DMS114 treated with DMSO at 0.1 percent for 48 hours (cell line): Measurements from ENCODE around the gene VDAC1.
"Not testable (repeated sequence)": the region's sequence is repeated elsewhere in the genome, so short reads cannot be mapped to it uniquely, and the experiment has no call there.

Experiments used
- DNase-seq: peaks from one replicate; lab custom pipeline; 2025; ENCODE audit not compliant: unreplicated experiment; lab: John Stamatoyannopoulos, UW

The VDAC1 gene

DNA sequence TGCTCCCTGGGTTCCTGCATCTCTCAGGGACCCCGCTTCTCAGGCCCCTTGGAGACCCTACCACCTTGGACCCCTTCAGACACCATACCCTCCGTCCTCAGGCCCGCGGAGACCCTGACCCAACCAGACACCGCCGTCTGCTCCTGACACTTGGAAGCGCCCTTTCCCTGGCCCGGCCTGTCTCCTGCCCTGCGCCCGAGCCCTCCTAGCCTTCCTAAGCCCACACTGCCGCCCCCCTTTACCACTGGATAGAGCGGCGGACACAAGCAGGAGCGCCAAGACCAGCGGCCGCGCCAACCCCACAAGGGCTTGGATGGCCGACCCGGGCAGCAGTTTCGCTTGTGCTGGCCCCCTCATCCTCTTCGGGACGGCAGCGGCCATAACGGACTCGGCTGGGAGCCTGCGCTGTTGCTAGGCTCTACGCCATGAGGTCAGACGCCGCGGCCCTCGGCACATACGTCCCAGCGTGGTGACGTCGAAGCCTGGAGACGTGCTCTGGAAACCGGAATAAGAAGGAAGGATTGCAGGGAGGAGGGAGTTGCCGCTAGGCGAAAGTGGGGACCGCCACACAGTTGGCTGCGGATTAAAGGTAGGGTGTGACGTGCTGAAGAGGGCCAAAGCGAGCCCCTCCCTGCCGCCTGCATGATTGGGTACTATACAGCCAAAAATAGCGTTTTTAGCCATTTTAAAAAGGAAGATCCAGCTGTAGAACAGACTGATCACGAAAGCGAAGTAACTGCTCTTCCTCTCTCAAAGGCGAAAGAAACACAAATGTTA, 36.4 kb downstream of the VDAC1 start, which contains the start of gene C5orf15:
Gene C5orf15 (minus strand): TSS at position 422 of the 777 bp plus-strand sequence. CDS start 41 bp downstream, at position 381.
- peak; percentile 99 for DNase-seq

DNA sequence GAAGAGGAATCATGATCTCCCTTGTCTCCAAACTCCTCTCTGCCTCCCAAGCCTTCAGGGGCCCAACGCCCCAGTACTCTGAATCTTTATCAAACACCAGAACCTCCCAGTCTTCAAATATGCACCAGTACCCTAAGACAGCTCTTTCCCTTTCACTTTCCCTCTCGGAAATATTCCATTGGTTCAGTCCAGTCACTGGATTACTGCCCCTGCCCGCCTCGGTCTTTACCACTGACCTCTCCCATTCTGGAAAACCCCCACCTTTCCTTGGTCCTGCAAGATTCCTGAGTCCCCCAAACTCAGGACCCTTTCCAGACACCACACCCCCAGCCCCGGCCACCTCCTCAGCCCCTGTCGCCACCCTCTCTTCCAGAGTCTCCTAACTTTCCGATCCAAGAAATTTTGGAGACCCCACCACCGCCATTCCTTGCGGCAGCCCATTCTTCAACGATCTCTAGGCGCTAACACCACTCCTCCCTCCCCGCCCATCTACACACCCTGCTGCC, 37.0 kb downstream of the VDAC1 start:
- no peak for DNase-seq

DNA sequence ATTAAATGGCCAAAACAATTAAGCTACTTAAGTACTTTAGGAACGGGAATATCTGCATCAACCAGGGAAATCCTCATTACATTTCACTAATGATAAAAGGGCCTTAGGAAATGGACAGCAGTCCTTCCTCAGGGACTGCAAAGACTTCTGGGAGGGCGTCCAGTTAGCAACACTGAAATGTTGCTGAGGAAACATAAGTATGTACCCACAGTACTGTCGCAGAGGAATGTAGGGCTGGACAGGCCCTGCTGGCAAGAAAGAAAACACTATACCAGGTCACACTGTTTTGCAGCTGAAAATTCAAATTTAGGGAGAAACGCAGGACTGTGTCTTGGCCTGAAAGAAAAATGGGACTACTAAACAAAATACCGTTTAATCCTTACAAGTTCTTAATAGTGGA, 37.7 kb downstream of the VDAC1 start:
- no peak for DNase-seq

DNA sequence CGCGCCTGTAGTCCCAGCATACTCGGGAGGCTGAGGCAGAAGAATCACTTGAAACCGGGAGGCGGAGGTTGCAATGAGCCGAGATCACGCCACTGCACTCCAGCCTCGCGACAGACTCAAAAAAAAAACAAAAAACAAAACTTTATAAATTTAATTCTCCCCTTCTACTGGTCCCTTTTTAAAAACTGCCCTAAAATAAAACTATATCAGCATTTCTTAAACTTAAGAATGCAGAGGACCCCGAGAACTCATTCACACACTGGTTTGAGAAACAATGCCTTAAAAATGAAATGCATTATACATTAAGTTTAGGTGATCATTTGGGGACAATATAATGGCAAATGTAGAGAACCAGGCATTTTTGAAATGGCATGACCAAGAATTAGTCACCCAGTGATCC, 38.7 kb downstream of the VDAC1 start:
- DNase-seq: no peak

DNA sequence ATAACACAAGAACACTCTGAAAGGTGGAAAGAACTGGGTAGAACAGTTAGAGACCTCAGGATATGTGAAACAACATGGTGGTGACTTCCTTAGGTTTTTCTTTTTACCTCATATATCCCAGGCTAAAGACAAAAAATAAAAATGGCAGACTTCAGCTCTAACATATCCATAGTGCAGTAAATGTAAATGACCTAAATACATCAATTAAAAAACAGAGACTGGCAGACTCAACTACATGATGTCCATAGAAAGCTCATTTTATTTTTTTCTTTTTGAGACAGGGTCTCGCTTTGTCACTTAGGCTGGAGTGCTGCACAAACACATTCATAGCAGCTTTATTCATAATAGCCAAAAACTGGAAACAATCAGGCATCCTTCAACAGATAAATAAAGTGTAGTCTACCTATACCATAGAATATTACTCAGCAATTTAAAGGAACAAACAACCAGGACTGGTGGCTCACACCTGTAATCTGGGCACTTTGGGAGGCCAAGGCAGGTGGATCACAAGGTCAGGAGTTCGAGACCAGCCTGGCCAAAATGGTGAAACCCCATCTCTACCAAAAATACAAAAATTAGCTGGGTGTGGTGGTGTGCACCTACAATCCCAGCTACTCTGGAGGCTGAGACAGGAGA, 41.2 kb downstream of the VDAC1 start:
- no peak for DNase-seq

DNA sequence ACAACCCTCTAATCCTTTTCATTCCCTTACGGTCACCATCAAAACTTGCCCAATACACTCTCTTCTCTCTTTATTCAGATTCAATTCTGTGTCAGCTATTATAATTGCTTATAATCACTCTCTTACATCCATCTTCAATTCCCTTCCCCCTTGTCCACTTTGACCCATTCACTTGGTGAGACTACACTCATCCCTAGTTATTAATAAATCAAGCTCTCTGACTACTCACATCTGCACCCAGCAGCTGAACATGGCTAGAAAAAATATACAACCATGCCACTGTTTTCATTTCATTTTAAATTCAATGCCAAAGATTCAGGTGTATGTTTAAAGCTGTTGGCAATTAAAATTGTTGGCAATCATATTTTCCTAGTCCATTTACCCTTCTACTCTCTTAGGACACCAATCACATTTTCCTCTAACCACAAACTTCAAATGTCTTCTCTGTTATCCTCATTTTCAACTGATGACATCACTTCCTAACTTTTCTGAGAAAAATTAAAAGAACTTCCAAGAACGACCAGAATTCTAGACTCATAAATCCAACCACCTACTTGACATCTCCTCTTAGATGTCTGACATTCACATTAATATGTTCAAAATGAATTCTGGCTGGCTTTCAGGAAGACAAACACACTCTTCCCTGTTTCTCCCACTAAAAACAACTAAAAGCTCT, 41.8 kb downstream of the VDAC1 start:
- DNase-seq: no peak

DNA sequence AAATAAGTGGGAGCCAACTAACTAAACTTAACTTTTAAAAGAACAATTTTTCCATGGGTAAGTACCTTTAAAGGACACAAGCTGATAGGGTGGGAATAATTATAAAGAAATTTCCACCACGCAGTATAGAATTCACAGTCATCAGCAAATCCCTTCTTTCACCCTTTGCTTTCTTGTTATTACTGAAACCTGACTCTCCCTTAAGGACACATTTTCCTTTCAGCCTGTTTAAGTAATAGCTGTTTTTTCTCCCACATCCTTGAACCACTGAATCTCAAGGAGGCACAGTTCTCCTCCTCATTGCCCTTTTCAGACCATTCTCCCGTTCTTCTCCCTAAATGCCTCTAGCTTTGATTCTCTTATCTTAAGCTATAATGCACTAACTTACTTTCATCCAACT, 42.6 kb downstream of the VDAC1 start:
- no peak for DNase-seq

DNA sequence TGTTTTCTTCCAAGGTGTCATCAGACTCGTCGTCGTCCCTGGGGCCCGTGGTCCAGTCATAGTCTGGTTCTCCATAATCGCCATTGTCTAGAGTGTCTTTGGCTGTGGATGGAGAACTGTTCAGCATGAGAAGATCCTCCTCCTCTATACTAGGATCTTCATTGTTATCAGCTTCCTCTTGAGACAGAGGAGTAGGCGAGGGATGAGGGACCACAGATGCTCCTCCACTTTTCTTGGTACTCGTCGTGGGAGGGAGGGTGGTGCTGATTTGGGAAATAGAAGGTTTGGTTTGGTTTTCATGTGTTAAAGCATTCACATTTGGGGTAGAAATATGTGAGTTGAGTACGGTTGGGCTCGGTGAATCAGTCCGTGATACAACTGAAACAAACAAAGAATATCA, 45.1 kb downstream of the VDAC1 start:
- no peak for DNase-seq

DNA sequence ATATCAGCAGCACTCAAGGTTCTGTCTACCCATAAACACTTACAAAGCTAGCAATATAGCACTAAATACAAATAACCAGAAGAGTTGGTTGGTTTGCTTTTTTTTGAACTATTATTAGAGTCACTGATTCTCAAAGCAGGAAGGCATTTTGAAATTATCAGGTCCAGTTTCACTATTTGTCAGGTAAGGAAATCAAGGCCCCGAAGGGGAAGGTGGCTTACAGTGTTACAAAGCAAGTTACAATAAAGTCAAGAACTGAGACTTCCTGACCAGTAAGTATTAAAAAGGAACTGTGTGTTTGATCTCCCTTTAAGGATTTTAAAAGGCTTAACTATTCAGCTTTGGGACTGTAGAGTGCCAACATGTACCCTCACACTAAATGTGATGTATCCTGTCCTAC, 47.2 kb downstream of the VDAC1 start:
- DNase-seq: no peak

DNA sequence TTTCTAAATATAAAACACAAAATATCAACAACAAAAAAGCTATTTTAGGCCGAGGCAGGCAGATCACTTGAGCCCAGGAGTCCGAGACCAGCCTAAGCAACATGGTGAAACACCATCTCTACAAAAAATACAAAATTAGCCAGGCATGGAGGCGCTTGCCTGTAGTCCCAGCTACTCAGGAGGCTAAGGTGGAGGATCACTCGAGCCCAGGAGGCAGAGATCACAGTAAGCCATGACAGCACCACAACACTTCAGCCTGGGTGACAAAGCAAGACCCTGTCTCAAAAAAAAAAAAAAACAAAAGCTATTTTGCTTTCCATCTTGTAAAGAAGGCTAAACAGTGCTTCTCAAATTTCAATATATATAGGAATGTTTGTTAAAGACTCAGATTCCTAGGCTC, 47.7 kb downstream of the VDAC1 start:
- DNase-seq: no peak

DNA sequence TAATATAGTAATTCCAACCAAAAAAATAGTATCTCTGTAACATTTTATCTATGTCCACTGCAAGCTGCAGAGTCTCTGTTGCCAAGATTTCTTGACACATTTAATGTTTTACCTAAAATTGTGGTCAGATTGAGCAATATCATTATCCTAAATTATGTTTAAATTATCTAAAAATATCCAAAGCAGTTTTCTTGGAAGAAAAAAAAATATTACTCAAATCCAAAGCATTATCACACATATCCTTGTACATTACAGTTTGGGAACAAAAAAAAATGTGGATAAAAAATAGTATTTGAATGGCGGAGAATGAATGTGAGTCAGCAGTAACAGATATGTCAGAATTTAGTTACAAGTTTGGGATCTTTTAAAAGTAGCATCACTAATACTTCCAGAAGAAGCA, 48.6 kb downstream of the VDAC1 start:
- DNase-seq: not testable (repeated sequence)

DNA sequence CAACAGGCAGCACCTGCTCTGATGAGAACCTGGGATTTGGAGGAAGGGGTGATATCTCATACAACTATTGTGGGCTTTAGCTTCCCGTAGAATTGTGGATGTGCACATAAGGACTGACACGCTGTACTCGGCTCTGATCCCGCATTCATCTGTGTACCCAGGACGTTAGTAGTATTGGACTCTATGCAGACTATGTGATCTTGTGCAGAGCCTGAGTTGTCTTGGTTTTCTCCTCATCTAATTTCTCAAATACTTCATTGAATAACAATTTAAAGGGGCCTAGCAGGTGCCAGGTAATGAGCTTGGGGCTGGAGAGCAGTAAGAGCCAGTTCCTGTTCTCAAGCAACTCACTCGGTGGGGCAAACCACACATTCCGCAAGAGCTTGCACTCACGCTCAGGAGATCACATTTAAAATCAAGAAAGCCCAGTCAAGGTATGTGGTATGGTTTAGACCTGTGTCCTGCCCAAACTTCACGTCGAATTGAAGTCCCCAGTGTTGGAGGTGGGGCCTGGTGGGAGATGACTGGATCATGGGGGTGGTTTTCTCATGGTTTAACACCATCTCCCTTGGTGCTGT, 51.1 kb downstream of the VDAC1 start:
- no peak for DNase-seq

DNA sequence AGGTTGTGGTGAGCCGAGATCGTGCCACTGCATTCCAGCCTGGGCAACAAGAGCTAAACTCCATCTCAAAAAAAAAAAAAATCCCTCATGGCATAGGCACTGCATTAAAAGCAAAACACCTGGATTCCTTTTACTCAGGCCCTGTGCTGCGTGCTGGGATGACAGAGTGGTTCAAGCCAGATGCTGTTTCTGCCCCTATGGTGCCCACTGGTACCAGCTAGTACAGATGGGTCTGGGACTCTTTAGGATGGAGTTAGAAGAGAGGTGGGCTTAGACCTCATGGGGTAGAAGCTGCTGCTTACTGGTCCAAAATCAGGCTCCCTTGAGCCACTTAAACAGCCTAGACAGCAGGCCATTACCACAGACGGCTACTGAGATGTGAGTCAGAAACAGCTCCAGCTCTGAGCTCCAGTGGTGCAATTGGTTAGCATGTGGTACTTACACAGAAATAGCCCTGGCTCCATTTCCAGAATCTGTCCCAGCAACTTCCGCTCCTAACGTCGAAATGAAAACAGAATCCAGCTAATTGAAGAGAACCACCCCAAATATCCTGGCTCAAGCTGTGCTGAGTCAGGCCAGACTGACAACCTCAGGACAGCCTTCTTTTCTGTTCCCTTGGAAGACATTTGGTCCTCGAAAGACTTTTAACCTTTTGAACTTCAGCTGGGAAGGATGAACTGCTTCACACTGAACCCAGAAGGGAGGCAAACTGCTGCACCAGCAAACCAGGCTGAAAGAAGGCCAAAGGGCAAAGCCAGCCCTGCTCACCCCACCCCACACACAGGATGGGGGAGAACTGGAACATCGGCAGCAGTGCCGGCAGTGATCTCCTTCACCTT, 51.8 kb downstream of the VDAC1 start:
- DNase-seq: no peak

DNA sequence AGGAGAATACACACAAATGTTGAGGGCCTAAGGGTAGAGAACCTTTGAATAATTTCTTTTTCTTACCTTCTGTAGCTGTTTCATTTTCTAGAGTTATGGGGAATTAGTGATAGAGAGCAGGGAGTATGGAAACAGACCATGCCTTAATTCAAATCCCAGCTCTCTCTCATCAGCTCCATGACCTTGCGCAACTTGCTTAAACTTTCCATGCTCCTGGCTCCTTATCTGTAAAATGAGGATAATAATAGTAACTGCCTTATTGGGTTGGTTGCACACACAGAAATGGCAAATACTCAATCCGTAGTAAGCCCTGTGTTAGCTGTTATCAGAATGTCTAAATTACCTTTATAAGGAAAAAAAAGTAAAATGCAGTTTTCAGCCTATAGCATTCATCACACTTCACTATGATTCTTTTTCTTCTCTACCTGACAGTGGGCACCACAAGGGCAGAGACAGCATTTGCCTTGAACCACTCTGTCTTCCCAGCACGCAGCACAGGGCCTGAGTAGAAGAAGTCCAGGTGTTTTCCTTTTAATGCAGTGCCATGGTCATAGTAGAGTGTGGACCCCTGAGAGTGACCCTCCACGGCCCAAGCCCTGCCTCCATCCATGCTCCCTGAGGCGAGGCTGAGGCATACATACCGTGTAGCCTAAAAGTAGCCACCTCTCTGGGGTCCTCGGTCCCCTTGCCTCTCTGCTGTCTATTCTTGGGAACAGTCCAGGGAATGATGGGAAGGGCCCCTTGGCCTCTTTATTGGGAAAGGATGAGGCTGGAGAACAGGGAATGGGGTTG, 53.8 kb downstream of the VDAC1 start:
- no peak for DNase-seq

DNA sequence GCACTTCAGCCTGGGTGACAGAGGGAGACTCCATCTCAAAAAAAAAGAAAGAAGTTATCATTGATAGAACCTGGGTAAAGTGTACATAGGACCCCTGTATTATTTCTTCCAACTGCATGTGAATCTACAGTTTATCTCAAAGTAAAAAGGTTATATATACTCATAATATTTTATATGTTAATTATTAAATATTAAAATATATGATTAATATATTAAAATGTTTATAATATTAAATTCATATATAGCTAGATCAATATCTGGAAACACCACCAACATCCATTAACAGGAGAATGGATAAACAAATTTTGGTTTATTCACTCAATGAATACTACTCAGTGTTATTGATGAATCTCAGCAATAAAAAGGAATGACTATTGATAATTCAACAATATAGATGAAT, 56.1 kb downstream of the VDAC1 start:
- no peak for DNase-seq

DNA sequence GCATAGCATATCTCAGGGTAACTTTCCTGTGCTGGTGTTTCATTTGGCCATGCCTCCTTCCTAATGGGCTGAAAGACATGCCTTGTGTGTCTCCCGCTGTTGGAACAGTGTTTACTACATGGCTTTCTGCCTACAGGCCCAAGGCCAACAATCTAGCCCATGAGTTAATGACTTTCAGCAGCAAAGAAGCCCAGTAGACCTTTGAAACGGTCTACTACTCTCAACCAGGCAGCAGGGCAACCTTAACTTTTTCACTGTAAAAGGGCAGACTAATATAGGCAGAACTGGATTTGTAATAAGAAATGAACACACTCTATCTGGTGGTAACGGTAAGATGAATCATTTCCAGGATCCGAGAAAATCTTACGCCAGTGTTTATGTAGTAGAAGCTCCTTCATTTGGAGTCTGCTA, 57.3 kb downstream of the VDAC1 start:
- DNase-seq: no peak

DNA sequence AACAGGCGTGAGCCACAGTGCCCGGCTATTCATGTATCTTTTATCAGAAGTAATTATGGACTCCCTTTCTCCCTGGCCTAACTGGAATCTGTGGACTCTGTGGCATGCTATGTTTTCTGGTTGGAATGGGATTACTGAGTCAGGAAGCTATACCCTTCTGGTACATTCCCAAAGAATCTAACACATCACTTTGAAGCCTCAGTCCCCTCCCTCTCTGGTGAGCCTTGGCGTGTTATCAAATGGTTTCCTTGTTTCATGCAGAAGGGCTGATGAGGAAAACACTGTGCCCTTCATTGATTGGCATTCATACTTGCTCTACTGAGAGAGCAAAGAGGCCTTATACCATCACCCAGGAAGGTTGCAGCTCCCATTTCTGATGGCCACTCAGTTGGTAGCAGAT, 59.2 kb downstream of the VDAC1 start:
- DNase-seq: no peak

DNA sequence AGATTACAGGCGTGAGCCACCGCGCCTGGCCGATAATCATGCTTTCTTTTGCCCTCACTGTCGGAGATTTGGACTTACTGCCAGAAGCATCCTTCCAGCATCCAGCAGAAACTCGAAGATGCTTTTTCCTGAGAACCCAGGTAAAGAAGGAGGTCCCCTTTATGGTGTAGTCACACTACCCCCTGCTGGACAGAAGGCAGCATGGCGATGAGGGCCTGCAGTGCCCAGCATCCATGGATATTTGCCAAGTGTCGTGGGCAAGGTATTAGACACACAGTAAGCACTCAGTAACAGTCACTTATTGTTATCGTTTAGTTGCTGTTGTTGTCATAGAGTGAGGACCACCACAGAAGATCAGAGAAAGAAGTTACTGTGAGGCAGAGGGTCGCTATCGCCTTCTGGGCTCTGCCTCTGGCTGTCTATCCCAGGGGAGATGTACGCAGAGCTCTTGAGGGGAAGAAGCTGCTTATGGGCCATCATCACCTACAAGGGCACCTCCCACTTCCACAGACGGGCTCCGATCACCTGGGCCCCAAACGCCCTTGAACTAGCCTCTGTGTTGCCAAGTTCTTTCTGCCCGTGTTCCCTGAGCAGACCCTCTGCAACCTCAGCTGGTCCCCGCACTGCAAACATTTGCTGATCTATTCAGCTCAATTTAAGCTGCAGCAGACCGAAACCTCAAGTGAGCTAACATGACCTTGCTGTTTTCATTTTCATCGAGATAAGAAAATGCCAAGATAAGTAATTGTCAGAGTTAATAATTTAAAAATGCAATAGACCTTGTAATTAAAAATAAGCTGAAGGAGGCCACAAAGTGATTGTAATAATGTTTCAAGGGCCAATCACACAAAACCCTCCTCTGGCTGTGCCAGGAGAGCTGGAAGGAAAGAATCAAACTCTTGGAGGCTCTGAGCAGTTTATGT, 60.3 kb downstream of the VDAC1 start:
- no peak for DNase-seq

DNA sequence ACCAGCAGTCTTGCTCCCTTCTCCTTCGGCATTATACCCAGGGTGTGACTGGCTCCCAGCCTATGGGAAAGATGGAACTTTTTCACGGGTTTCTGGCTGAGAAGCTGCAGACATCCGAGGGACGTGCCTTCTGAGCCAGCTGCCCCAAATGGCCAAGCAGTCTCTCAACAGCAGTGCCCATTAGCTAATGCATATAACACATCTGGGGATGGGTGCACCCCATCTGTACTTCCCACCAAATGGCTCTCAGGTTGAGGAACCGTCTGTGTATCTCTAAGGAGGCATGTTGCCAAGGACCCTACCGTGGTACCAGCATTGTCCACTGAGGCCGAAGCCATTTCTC, 61.3 kb downstream of the VDAC1 start:
- DNase-seq: no peak
